GM12878 (cell line): ENCODE measurements around the gene TMTC1. TPM values are rescaled to one million over a fixed set of nuclear protein-coding genes. Genes with fewer than 3 reads are reported as not detected.
A peak's percentile ranks its signal among the peaks of the same experiment; 100 is the strongest.

ENCODE experiments used
- ATAC-seq: fragments of 200-7000 bp; cut with Tn5 transposase; 3 replicates; pipeline ENCODE4 v1.9.1; 2020; ENCODE audit warnings: mild to moderate bottlenecking, moderate library complexity
- BruUV-seq: library from RNA; stranded (reverse); fragments of 400-500 nt; replicated peaks from 2 replicates; lab custom pipeline; 2021; lab: Mats Ljungman, UMichigan
- CTCF ChIA-PET: fragments of 300-600 bp; sonication (Branson Sonifier 250); formaldehyde crosslinking; extraction: SDS; loops from one replicate; lab custom pipeline; 2021; ENCODE audit warnings: inconsistent platforms; lab: Yijun Ruan, JAX
- POLR2A ChIA-PET: fragments of 350-600 bp; formaldehyde crosslinking; extraction: SDS; loops from one replicate; lab custom pipeline; 2021; ENCODE audit warnings: inconsistent platforms; lab: Charles Lee
- RAD21 ChIA-PET: fragments of 300-600 bp; sonication (Branson Sonifier 250); formaldehyde crosslinking; loops from one replicate; lab custom pipeline; 2023; ENCODE audit warnings: antibody characterized with exemption; ENCODE audit not compliant: unreplicated experiment; lab: Charles Lee
- SMC1A ChIA-PET: fragments of 300-600 bp; sonication (Branson Sonifier 250); formaldehyde crosslinking; loops from one replicate; lab custom pipeline; 2023; ENCODE audit not compliant: unreplicated experiment, uncharacterized antibody; lab: Charles Lee
- DNase-seq: peaks from one replicate; pipeline ENCODE4 v3.0.0-alpha.2; 2011; ENCODE audit warnings: low read depth, low spot score
- FAIRE-seq: peaks from 3 replicates; lab custom pipeline; 2011; peaks lifted over from hg19 to GRCh38; lab: Jason Lieb, UNC
- H2AFZ ChIP-seq: 2 replicates; pipeline ENCODE4 v1.6.0; 2011; ENCODE audit warnings: low read depth, low read length, control low read depth; ENCODE audit not compliant: control insufficient read depth
- H3K27ac ChIP-seq: 2 replicates; pipeline ENCODE4 v1.5.1; 2011; ENCODE audit warnings: control low read depth; ENCODE audit not compliant: control insufficient read depth, insufficient read depth
- H3K27me3 ChIP-seq, 2 experiments: replicated peaks in 1 of 2; 2 replicates each; pipeline versions ENCODE4 v1.6.0 to v1.6.1; 2011; ENCODE audit warnings: low read length in 1 of 2; ENCODE audit not compliant: control insufficient read depth in 2 of 2, insufficient read depth in 2 of 2
- H3K36me3 ChIP-seq, 2 experiments: 2 replicates each; pipeline ENCODE4 v1.5.1; 2011; ENCODE audit warnings: low read length in 1 of 2; ENCODE audit not compliant: control insufficient read depth in 2 of 2, insufficient read depth in 2 of 2
- H3K4me1 ChIP-seq: 2 replicates; pipeline ENCODE4 v1.6.1; 2011; ENCODE audit warnings: mild to moderate bottlenecking, low read length, moderate library complexity, mixed read lengths; ENCODE audit not compliant: control insufficient read depth, insufficient read depth
- H3K4me2 ChIP-seq: 2 replicates; pipeline ENCODE4 v1.6.0; 2011; ENCODE audit warnings: control low read depth; ENCODE audit not compliant: control insufficient read depth, insufficient read depth
- H3K4me3 ChIP-seq: fragments of 200-600 bp; sonication (generic); 2 replicates; pipeline ENCODE4 v1.5.1; 2016
- H3K79me2 ChIP-seq: 2 replicates; pipeline ENCODE4 v1.6.0; 2011; ENCODE audit warnings: low read length; ENCODE audit not compliant: control insufficient read depth, insufficient read depth
- H3K9ac ChIP-seq: 2 replicates; pipeline ENCODE4 v1.8.0; 2011; ENCODE audit warnings: low read length, control low read depth, mixed read lengths; ENCODE audit not compliant: control insufficient read depth, insufficient read depth
- H3K9me3 ChIP-seq: replicated peaks from 3 replicates; pipeline ENCODE4 v1.5.1; 2011; ENCODE audit warnings: mild to moderate bottlenecking, low read length; ENCODE audit not compliant: control insufficient read depth, insufficient read depth
- H4K20me1 ChIP-seq: 2 replicates; pipeline ENCODE4 v1.6.0; 2011; ENCODE audit not compliant: control insufficient read depth, insufficient read depth
- CBX5 ChIP-seq: sonication (generic); IDR thresholded peaks from 2 replicates; pipeline ENCODE4 v1.6.1; 2016; ENCODE audit warnings: low read depth, moderate library complexity, mild to moderate bottlenecking, inconsistent platforms
- FOXM1 ChIP-seq: IDR thresholded peaks from 2 replicates; pipeline ENCODE4 v1.6.1; 2012; ENCODE audit warnings: low read depth, mild to moderate bottlenecking, inconsistent platforms, low read length, moderate library complexity
- MTA3 ChIP-seq: IDR thresholded peaks from 2 replicates; pipeline ENCODE4 v1.6.1; 2012; ENCODE audit warnings: low read length, inconsistent platforms, borderline replicate concordance
- POLR2A ChIP-seq: IDR thresholded peaks from 2 replicates; pipeline ENCODE4 v1.6.1; 2011; ENCODE audit warnings: low read depth, mild to moderate bottlenecking, low read length
- POLR2AphosphoS5 ChIP-seq: IDR thresholded peaks from 2 replicates; pipeline ENCODE4 v1.6.1; 2011; ENCODE audit warnings: mild to moderate bottlenecking, low read length, inconsistent platforms
- TARDBP ChIP-seq: IDR thresholded peaks from 2 replicates; pipeline ENCODE4 v1.6.1; 2016; ENCODE audit warnings: borderline replicate concordance
- WRNIP1 ChIP-seq: IDR thresholded peaks from 2 replicates; pipeline ENCODE4 v1.6.1; 2011; ENCODE audit warnings: low read depth, low read length, improper control_type of control experiment, borderline replicate concordance
- WGBS: methylation state at CpG from one replicate; pipeline ENCODE4 v1.1.6; 2016; ENCODE audit warnings: low lambda C conversion rate; ENCODE audit not compliant: insufficient replicate concordance, insufficient coverage; ENCODE audit errors: missing lambda C conversion rate; 5-methylcytosine and 5-hydroxymethylcytosine counted together
- in situ Hi-C: fragments of 300-500 bp; cut with MboI; formaldehyde crosslinking; loops from 9 replicates; pipeline ENCODE4 v1.14.3; 2018; ENCODE audit warnings: mixed read lengths
- intact Hi-C: fragments of 100-400 bp; cut with micrococcal nuclease; formaldehyde crosslinking; loops from one replicate; pipeline ENCODE4 v1.14.2; 2022; ENCODE audit not compliant: unreplicated experiment
- polyA plus RNA-seq, 11 experiments: library from polyadenylated mRNA; depleted of rRNA in 4 of 11; unstranded in 6 of 11; stranded (reverse) in 5 of 11; fragments of >200 nt; fragmentation: Nextera tagmentation in 4 of 11; fragmentation: Illumina TruSeq in 1 of 11; extraction: Ambion mirVana in 4 of 11; extraction: Trizol in 1 of 11; gene quantifications; 1 replicate in 1 of 11; 2 replicates in 10 of 11; pipeline versions ENCODE4 v1.2.1 to v1.2.3, GENCODE V29; 2011 to 2016; ENCODE audit warnings: inconsistent platforms in 2 of 11, missing spikeins in 2 of 11, low read depth in 1 of 11
- total RNA-seq, 4 experiments: library from RNA; depleted of rRNA in 3 of 4; stranded (reverse); fragments of >200 nt in 3 of 4; fragmentation: Illumina TruSeq in 1 of 4; extraction: Trizol in 1 of 4; gene quantifications; 2 replicates each; pipeline versions ENCODE4 v1.2.1 to v1.2.3, GENCODE V29; 2013 to 2021
- TF ChIP-seq, protein P1 (sequence below): fragments of 450-650 bp; IDR thresholded peaks from 2 replicates; pipeline ENCODE4 v1.6.1; 2017; ENCODE audit warnings: mild to moderate bottlenecking, moderate library complexity

Gene TMTC1
- total and polyA plus RNA-seq, 10 of the 15 experiments (the other 5 are each of a cell fraction or from before 2014, with no cell fraction given): 0.10 to 20.9 (median 0.57) TPM

GRCh38 chr12:29612912-29613311 is 170.8 kb downstream of the TMTC1 start:
- H4K20me1 ChIP-seq: no peaks in the 10 kb centered on the region
- intact Hi-C loops: no loop called here
- no peak overlapping the region for H3K9ac ChIP-seq
- ChIA-PET POLR2A (no interaction called here), SMC1A (interaction anchor here (0.6 to 5.6 kb wide), 5 partner anchors 13 to 274 kb away, joined by 3 to 29 read pairs (median 3); no protein-coding TSS in a partner anchor), RAD21 (interaction anchor here (0.7 to 1.0 kb wide), 2 partner anchors 13 to 62 kb away, joined by 3 read pairs; no protein-coding TSS in a partner anchor), CTCF (interaction anchor here (1.0 kb wide), 1 partner anchor 168 kb away, joined by 3 read pairs; no protein-coding TSS in a partner anchor)
- no peak overlapping the region for H2AFZ ChIP-seq
- H3K4me1 ChIP-seq: no peaks in the 10 kb centered on the region
- H3K4me2 ChIP-seq: no peak overlapping the region
- H3K27me3 ChIP-seq: no peaks in the 10 kb centered on the region
- TF ChIP-seq TARDBP (no peak), WRNIP1 (no peak), CBX5 (no peak), FOXM1 (no peak), POLR2A (no peak)
- TF ChIP-seq, all 136 proteins: peak for 0
- no peak for ATAC-seq
- no peaks in the 10 kb centered on the region for H3K9me3 ChIP-seq
- H3K36me3 ChIP-seq: no peaks in the 10 kb centered on the region
- no peak for DNase-seq
- no peak for FAIRE-seq
- no peak overlapping the region for H3K4me3 ChIP-seq
- BruUV-seq: no TSS peak
- H3K79me2 ChIP-seq: no peaks in the 10 kb centered on the region
- in situ Hi-C loops: no loop called here
- no peak overlapping the region for H3K27ac ChIP-seq

DNA sequence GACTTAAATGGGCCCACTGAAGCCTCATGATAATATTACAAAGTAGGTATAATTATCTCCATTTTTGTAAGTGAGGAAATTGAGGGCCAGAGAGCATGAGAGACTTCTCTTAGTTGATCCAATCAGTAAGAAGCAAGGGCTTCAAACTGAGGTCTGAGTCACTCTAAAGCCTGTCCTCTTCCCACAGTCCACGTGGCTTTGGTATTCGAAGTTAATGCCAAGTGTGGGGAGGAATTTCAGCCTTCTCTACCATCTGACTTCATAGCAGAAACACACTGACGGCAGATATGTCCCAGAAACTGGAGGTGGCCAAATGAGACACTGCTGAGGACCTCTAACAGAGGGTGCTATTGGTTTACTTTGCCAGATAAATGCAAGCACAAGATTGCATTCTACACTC is 171.8 kb downstream of the TMTC1 start:
- intact Hi-C loops (no loop called here), in situ Hi-C loops (no loop called here)
- 0% methylated on average over 3 of the region's 3 CpGs for WGBS
- CTCF ChIA-PET: interaction anchor here (2.4 kb wide), 1 partner anchor 13 kb away, joined by 7 read pairs; no protein-coding TSS in a partner anchor
- Histone ChIP-seq H3K27ac (no peak overlapping the region), H3K79me2 (no peaks in the 10 kb centered on the region), H3K4me2 (no peak overlapping the region), H3K4me3 (no peak overlapping the region), H3K36me3 (no peaks in the 10 kb centered on the region), H3K9me3 (no peaks in the 10 kb centered on the region), H4K20me1 (no peaks in the 10 kb centered on the region), H3K27me3 (no peaks in the 10 kb centered on the region), H3K9ac (no peak overlapping the region), H3K4me1 (no peaks in the 10 kb centered on the region)
- no TSS peak for BruUV-seq
- RAD21 ChIA-PET: no interaction called here
- no peak for FAIRE-seq
- no peak for DNase-seq
- POLR2A ChIA-PET: interaction anchor here (0.6 kb wide), 1 partner anchor 71 kb away, joined by 3 read pairs; no protein-coding TSS in a partner anchor
- ATAC-seq: no peak
- TF ChIP-seq POLR2AphosphoS5 (no peak), MTA3 (no peak)
- TF ChIP-seq, protein P1, sequence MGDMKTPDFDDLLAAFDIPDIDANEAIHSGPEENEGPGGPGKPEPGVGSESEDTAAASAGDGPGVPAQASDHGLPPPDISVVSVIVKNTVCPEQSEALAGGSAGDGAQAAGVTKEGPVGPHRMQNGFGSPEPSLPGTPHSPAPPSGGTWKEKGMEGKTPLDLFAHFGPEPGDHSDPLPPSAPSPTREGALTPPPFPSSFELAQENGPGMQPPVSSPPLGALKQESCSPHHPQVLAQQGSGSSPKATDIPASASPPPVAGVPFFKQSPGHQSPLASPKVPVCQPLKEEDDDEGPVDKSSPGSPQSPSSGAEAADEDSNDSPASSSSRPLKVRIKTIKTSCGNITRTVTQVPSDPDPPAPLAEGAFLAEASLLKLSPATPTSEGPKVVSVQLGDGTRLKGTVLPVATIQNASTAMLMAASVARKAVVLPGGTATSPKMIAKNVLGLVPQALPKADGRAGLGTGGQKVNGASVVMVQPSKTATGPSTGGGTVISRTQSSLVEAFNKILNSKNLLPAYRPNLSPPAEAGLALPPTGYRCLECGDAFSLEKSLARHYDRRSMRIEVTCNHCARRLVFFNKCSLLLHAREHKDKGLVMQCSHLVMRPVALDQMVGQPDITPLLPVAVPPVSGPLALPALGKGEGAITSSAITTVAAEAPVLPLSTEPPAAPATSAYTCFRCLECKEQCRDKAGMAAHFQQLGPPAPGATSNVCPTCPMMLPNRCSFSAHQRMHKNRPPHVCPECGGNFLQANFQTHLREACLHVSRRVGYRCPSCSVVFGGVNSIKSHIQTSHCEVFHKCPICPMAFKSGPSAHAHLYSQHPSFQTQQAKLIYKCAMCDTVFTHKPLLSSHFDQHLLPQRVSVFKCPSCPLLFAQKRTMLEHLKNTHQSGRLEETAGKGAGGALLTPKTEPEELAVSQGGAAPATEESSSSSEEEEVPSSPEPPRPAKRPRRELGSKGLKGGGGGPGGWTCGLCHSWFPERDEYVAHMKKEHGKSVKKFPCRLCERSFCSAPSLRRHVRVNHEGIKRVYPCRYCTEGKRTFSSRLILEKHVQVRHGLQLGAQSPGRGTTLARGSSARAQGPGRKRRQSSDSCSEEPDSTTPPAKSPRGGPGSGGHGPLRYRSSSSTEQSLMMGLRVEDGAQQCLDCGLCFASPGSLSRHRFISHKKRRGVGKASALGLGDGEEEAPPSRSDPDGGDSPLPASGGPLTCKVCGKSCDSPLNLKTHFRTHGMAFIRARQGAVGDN: 0 out of 2 replicates have a peak, but pooled peaks have one; percentile 24
- TF ChIP-seq, all 136 proteins: peak for 1
- no peak overlapping the region for H2AFZ ChIP-seq
- SMC1A ChIA-PET: interaction anchor here (1.7 to 5.6 kb wide), 2 partner anchors 12 to 92 kb away, joined by 4 to 29 read pairs; no protein-coding TSS in a partner anchor
